ENCODE results near the gene SNX22.
A peak's percentile ranks its signal among the peaks of the same experiment; 100 is the strongest.

Gene SNX22

GRCh38 chr15:64156652-64157331 is 5.3 kb downstream of the SNX22 start:
- no peak for DNase-seq (ENCODE audit: low read depth)

- DNase-seq (ENCODE audit: low read depth) = no peak
These were observed 6.1 kb downstream of the SNX22 start for GRCh38 chr15:64157599-64158125.

GRCh38 chr15:64158363-64159134 is 7.0 kb downstream of the SNX22 start:
- no peak for DNase-seq (ENCODE audit: low read depth)

GRCh38 chr15:64161688-64162477 is 10.4 kb downstream of the SNX22 start:
- DNase-seq (ENCODE audit: low read depth) = no peak

- no peak for DNase-seq (ENCODE audit: low read depth)
These were observed 10.9 kb downstream of the SNX22 start for GRCh38 chr15:64162478-64162868.

- peak; percentile 95 for DNase-seq (ENCODE audit: low read depth)
These were observed 11.5 kb downstream of the SNX22 start, which contains the start of gene PPIB for GRCh38 chr15:64162869-64163658. PPIB (minus strand) TSS chr15:64163022; CDS start chr15:64162986, 36 bp downstream.

- DNase-seq (ENCODE audit: low read depth) = no peak
These were observed 12.3 kb downstream of the SNX22 start for GRCh38 chr15:64163659-64164362.

GRCh38 chr15:64164436-64164835 is 12.9 kb downstream of the SNX22 start:
- no peak for DNase-seq (ENCODE audit: low read depth)

- no peak for DNase-seq (ENCODE audit: low read depth)
These were observed 14.8 kb downstream of the SNX22 start for GRCh38 chr15:64166102-64166890.

GRCh38 chr15:64180235-64180824 is 28.8 kb downstream of the SNX22 start:
- no peak for DNase-seq (ENCODE audit: low read depth)

- DNase-seq (ENCODE audit: low read depth) = no peak
These were observed 31.4 kb downstream of the SNX22 start for GRCh38 chr15:64182859-64183370.

GRCh38 chr15:64185146-64185911 is 33.8 kb downstream of the SNX22 start:
- no peak for DNase-seq (ENCODE audit: low read depth)

GRCh38 chr15:64187396-64188191 is 36.1 kb downstream of the SNX22 start:
- no peak for DNase-seq (ENCODE audit: low read depth)

- DNase-seq (ENCODE audit: low read depth) = no peak
These were observed 40.7 kb downstream of the SNX22 start for GRCh38 chr15:64191971-64192830.

- no peak for DNase-seq (ENCODE audit: low read depth)
These were observed 42.4 kb downstream of the SNX22 start for GRCh38 chr15:64193971-64194370.

GRCh38 chr15:64197425-64197824 is 45.9 kb downstream of the SNX22 start:
- DNase-seq (ENCODE audit: low read depth) = no peak

- no peak for DNase-seq (ENCODE audit: low read depth)
These were observed 53.7 kb downstream of the SNX22 start for GRCh38 chr15:64205202-64205601.
